Measurements from ENCODE around the gene STOML2. TPM values are rescaled to one million over a fixed set of nuclear protein-coding genes. Genes with fewer than 3 reads are reported as not detected.
A peak's percentile ranks its signal among the peaks of the same experiment; 100 is the strongest.

The STOML2 gene
- total RNA-seq, 1 experiment from 2014 or later, result 192 TPM

DNA sequence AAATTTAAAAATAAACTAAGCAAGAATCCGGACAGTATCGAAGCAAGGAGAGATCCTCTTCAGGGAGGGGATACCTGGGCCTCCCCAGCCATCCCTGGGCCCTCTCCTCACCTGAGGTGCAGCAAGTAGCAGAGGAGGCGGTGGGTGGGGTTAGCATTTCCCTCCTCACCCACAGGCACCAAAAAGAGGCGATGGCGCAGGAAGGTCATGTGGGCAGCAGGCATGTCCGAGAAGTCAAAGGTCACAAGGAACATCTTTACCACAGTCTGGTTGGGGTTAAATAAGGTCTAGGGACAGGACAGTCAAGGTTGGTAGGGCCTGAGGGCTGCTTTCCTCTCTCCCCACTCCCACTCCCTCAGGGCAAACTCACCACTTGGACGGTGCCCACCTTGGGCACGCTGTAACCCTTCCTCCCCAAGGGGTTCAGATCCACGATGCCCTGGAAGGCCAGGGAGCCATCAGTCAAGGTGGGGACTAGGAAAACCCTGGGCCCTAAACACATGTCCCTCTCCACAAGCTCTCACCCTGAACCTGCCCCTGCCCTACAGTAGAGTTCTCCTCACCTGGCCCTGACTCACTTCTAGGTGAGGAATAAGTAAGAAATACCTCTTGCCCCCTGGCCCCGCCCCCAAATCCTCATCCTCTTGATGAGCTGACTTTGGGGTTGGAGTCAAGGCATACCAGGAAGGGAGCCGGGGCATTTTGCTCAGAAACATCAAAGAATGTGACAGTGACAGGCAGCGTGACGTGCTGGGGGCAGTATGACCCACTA lies 2.8 kb upstream of the STOML2 start:
- Histone ChIP-seq H3K14ac (ENCODE audit: insufficient read depth, low read length) (no peak overlapping the region), H2BK15ac (ENCODE audit: low read depth, low read length) (no peak overlapping the region), H3K79me1 (ENCODE audit: insufficient read depth, low read depth, low read length, poor library complexity, severe bottlenecking) (peaks cover 9% of the 10 kb centered on the region), H2AFZ (ENCODE audit: low read length) (no peak overlapping the region), H3K56ac (ENCODE audit: insufficient read length, low read depth, low read length) (no peak overlapping the region), H3K23ac (ENCODE audit: insufficient read length, low read depth, low read length) (no peak overlapping the region), H2AK5ac (ENCODE audit: insufficient read length, low read length) (no peak overlapping the region), H4K5ac (ENCODE audit: insufficient read length, low read depth, low read length) (no peak overlapping the region), H2BK5ac (ENCODE audit: insufficient read length, low read length) (no peak overlapping the region), H3K9ac (ENCODE audit: extremely low read depth, insufficient read length, low read length) (no peak overlapping the region), H3K79me2 (ENCODE audit: insufficient read depth, low read length) (peaks cover 5% of the 10 kb centered on the region; the same call in 1 of the 2 replicates), H3K27ac (ENCODE audit: insufficient read length, low read depth, low read length) (no peak overlapping the region), H3K4me1 (ENCODE audit: insufficient read depth, low read length) (no peaks in the 10 kb centered on the region), H2BK120ac (ENCODE audit: low read depth, low read length, poor library complexity, severe bottlenecking) (no peak overlapping the region), H3T11ph (ENCODE audit: low read length) (no peak overlapping the region), H3K4ac (ENCODE audit: low read depth, low read length) (no peak overlapping the region), H4K20me1 (ENCODE audit: control insufficient read depth, insufficient read depth, insufficient read length) (no peaks in the 10 kb centered on the region), H4K91ac (ENCODE audit: insufficient read length, low read depth, low read length) (no peak overlapping the region), H3K18ac (ENCODE audit: insufficient read length, low read depth, low read length) (no peak overlapping the region), H4K8ac (replicated peaks; ENCODE audit: insufficient read length, low read depth, low read length) (no peak overlapping the region), H2BK20ac (ENCODE audit: low read depth, low read length, poor library complexity, severe bottlenecking) (no peak overlapping the region), H3K9me3 (ENCODE audit: control insufficient read depth, low read depth, low read length) (no peaks in the 10 kb centered on the region), H2BK12ac (ENCODE audit: insufficient read length, low read depth, low read length) (no peak overlapping the region), H3K23me2 (ENCODE audit: insufficient read length, low read depth, low read length, poor library complexity, severe bottlenecking) (peaks cover 10% of the 10 kb centered on the region), H3K27me3 (ENCODE audit: insufficient read depth, low read length) (no peaks in the 10 kb centered on the region), H3K4me2 (ENCODE audit: insufficient read depth, insufficient read length, low read length) (no peak overlapping the region)
- WGBS (ENCODE audit: extremely low coverage, insufficient read length, low lambda C conversion rate), result no CpG with 5 or more reads among the region's 13 CpGs
- no peaks in the 10 kb centered on the region; a peak in 1 of 5 replicates for H3K9me3 Mint-ChIP-seq
- H3K27me3 Mint-ChIP-seq (ENCODE audit: low read depth), result no peaks in the 10 kb centered on the region
- H3K27ac Mint-ChIP-seq, result peak overlapping the region in 1 of 3 experiments; percentile 44; a peak in 2 of 7 replicates
- TF ChIP-seq, protein P1, sequence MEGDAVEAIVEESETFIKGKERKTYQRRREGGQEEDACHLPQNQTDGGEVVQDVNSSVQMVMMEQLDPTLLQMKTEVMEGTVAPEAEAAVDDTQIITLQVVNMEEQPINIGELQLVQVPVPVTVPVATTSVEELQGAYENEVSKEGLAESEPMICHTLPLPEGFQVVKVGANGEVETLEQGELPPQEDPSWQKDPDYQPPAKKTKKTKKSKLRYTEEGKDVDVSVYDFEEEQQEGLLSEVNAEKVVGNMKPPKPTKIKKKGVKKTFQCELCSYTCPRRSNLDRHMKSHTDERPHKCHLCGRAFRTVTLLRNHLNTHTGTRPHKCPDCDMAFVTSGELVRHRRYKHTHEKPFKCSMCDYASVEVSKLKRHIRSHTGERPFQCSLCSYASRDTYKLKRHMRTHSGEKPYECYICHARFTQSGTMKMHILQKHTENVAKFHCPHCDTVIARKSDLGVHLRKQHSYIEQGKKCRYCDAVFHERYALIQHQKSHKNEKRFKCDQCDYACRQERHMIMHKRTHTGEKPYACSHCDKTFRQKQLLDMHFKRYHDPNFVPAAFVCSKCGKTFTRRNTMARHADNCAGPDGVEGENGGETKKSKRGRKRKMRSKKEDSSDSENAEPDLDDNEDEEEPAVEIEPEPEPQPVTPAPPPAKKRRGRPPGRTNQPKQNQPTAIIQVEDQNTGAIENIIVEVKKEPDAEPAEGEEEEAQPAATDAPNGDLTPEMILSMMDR (conservative IDR thresholded peaks at IDR 0.05), result no peak
- H3K4me3 Mint-ChIP-seq, result no peak overlapping the region; a peak in 1 of 5 replicates
- DNase-seq, result no peak
- H3K4me1 Mint-ChIP-seq, result peaks cover 21 to 23% of the 10 kb centered on the region in 2 experiments
- peaks cover 10 to 32% (median 28%) of the 10 kb centered on the region in 3 experiments for H3K36me3 Mint-ChIP-seq (ENCODE audit: insufficient read depth in 1 of 3, low read depth in 3 of 3)

All from H9 (cell line).